GM18520 (cell line): ENCODE data around the gene GTPBP4.

Source experiments
- ATAC-seq: cut with Tn5 transposase; IDR thresholded peaks from one replicate; pipeline ENCODE4 v1.9.1; 2021; ENCODE audit not compliant: unreplicated experiment

The GTPBP4 gene

DNA sequence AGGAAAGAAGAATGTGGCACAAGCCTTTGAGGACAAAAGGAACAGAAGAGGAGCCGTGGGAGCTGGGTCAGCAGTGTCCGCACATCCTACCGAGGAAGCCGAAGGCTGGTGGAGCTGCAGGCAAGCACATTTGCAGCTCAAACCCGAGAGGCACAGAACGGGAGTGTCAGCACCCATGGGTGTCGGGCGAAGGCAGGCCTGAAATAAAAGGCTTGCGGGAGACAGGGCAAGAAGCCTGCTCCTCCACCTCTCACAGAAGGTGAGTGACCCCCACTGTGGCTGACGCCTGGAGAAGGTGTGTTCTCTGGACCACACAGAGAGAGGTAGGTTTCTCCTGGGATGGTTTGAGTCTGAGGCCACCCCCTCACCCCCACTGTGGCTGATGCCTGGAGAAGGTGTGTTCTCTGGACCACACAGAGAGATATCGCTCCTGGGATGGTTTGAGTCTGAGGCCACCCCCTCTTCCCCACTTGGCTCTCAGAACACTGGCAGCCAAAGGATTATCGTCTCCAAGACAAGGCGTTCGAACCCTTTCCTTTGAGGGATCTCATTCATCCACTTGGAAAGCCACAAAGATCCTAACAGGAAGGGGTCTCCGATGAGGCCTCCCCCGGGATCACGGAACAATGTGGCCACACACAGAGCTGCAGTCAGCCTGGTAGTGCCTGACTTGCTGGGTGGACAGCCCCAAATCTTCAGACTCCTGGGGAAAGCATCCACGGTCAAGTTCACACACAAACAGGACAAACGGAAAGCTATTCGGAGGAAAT, 21.6 kb upstream of the GTPBP4 start:
- no peak for ATAC-seq

DNA sequence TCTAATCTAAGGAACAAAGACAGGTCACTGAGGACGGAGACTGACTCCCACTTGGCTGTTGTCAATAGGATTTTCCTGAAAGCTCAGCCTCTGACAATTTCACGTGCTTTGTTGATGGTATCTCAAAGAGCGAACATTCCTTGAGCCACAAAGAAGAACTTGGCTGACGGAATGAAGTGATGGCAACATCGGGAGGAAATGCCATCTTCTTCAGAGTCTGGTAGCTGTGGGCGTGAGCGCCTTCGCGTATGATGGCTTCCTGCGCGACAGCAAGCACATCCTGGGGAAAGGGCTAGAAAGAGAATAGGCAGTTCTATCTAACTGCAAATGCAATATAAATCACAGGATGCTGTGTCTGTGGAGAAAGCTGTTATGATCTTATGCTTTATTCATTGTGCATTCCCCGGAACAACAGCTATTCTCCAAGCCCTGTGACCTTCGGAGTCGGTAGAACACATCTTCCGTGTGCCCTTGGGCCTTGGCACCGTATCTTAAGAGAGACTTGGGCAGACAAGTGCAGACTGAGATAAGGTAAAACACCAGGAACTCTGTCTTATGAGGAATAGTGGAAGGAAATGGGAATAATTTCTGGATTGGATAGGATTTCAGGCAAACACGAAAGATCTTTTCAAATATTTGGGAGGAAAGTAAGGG, 19.6 kb upstream of the GTPBP4 start:
- no peak for ATAC-seq

DNA sequence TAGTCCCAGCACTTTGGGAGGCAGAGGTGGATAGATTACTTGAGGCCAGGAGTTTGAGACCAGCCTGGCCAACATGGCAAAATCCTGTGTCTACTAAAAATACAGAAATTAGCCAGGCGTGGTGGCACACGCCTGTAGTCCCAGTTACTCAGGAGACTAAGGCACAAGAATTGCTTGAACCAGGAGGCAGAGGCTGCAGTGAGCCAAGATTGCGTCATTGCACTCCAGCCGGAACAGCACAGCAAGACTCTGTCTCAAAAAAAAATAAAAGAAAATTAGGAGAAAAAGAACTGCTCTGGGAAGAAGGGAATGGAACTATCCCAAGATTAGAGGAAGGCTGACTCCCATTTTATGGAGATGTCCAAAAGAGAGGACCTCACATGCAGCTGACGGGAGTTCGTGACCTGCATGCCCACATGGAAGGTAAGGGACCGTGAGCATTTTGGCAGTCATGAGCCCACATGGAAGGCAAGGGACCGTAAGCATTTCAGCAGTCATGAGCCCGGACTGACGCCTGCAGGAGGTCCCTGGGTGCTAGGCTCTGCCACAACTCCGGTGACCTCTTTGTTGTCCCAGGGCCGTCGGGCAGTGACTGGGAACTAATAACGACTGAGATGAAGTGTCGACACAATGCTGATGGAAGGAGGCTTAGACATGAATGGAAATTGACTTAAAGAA, 18.6 kb upstream of the GTPBP4 start:
- no peak for ATAC-seq

DNA sequence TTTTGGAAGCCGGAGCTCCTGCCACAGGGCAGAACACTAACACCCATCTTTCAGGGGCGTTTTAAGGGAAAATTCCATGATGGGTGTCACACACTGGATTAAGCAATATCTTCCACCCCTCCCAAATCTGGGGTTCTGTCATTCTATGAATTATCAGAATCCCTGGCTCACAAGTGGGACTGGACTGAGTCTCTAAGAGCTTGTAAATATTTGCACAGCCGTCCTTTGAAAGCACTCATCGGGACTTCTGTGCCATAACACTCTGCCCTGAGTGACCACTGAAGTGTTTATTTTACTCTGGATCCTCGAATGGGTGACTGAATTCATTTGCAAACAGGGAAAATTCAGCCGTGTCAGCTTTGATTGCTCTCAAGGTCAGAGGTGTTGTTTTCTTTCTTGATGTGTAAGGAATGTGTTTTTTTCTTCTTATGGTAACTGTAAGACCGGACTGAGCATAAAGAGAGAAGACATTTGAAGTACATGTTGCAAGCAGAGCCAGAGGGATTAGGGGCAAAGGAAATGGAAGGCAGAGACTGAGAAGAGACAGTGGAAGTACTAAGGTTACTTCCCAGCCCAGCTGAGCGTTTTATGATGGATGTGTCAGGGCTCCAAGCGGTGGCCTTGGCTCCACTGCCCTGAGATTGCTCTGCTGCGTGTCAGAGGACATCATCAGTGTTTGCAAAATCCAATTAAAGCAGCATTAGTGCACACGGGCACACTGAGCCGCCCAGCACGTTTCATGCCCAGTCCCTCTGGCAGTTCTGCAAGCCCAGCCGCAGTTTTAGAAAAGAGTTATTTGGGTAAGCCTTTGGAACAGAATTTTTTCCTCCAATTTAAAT, 17.7 kb upstream of the GTPBP4 start:
- no peak for ATAC-seq

DNA sequence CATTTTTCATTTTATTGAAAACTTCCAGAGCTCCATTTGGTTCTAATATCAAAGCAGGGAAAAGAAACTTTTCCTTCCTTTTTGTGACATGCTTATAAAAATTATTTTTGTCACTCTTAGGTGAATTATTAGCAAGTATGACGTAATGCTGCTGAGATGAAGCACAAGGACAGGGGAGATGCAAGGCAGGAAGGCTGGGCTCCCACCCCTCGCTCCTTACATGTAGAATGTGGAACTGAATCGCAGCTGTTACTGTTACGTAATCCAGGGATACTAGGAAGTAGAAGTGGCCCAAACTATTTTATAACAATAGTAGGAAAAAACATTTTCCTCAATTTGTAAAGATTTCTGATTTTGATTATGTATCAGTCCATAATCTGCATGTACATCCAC, 17.1 kb upstream of the GTPBP4 start:
- ATAC-seq: no peak

DNA sequence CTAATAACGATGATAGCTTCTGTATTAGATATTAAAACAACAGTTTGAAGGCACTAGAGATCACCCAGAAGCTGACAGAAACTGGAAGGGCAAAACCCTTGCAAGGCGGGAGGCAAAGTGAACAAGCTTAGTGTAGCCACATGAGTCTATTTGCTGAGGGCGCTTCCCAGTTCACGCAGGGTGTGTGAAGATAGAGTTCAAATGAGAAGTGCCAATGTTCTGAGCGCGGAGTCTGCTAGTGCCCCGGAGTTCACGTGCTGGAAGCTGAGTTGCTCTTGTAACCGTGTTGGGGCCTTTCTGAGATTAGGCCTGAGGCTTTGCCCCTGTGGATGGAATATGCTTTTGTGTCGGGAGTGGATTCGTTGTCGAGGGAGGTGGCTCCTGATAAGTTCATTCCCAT, 16.6 kb upstream of the GTPBP4 start:
- ATAC-seq: no peak

DNA sequence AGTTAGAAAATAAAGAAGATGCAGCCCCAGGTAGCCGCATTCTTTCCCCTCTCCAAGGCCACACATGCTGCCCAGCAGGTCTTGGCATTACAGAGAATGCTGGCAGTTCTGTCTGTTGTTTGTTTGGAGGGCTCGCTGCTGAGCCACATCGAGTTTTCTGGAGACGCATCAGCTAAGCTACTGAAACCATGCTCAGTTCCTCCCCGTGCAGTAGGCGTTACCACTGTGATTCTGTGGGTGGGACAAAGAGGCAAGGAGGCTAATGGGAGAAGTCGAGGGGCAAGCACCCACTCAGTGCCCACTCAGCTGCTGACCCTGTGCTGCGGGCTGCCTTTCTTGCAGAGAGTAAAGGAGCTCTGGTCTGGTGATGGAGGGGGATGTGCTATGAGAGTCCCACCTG, 15.5 kb upstream of the GTPBP4 start:
- no peak for ATAC-seq

DNA sequence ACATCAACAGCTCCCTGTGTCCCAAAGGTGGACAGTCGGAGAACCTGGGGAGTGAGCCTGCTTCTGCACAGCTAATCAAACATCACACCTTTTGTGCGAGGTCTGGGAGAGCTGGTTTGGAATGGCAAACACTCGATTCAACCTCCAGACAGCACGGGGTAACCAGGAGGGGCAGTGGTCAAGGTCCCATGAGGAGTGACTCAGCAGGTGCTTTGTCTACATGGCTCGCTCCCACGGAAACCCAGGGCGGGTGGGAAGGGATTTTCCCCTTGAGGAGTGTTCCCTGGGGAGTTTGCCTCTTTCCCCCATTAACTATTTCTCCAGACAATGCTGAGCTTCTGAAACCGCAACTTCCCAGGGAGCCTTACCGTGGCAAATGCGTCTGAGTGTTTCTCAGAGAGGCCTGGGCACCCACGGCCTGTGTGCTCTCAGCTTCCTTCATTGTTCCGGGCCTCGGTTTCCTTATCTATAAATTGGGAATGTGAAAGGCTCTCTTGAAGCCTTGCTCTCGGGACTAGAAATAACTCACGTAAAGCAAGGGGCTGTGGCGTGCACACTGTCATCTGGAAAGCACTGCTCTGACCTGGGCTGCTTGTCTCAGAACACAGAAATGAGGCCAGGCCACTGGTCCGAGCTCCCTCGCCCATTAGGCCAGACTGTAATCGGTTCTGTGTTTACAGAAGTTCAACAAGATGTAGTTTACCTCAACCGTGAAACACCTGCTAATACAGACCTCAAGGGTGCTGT, 14.0 kb upstream of the GTPBP4 start:
- no peak for ATAC-seq

DNA sequence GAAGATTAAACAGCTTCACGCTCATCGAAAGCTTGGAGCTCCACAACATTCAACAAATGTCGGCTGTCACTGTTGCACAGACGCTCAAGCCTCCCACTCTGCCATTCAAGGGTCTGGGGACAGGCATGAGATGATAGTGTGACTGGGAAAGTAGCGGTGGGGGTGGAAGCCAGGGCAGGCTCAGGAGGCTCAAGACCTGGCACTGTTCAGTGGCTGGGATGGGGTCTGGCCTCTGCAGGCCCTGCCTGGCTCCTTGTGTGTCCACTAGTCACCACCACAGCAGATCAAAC, 13.5 kb upstream of the GTPBP4 start:
- ATAC-seq: no peak

DNA sequence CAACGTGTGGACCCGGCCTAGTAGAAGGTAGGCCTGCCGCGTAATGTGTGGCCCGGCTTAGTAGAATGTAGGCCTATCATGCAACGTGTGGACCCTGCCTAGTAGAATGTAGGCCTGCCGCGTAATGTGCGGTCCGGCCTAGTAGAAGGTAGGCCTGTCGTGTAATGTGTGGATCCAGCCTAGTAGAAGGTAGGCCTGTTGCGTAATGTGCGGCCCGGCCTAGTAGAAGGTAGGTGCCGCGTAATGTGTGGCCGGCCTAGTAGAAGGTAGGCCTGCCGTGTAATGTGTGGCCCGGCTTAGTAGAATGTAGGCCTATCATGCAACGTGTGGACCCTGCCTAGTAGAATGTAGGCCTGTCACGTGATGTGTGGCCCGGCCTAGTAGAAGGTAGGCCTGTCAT, 11.9 kb upstream of the GTPBP4 start:
- ATAC-seq: no peak

DNA sequence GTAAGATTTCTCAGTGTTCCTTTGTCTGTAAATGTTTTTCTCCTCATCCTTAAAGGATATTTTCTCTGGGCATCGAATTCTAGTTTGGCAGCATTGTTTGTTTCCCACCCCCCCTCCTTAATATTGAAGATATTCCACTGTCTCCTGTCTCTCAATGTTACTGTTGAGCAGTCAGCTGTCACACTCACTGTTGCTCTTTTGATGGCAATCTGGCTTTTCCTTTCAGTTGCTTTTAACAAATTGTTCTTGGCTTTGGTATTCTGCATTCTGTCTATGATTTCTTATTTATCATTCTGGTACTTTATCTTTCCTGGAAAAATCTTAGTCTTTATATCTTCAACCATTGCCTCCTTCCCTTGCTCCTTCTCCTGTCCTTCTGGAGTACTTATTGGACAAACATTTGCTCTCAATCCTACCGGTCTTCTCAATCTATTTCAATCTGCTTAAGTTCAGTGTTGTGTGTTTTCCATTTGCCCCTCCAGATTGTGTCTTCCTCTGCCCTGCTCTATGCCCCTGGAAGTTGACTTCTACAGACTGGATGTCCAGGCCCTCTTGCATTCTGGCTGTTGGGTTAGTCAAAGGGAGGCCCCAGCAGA, 9.3 kb upstream of the GTPBP4 start:
- no peak for ATAC-seq

DNA sequence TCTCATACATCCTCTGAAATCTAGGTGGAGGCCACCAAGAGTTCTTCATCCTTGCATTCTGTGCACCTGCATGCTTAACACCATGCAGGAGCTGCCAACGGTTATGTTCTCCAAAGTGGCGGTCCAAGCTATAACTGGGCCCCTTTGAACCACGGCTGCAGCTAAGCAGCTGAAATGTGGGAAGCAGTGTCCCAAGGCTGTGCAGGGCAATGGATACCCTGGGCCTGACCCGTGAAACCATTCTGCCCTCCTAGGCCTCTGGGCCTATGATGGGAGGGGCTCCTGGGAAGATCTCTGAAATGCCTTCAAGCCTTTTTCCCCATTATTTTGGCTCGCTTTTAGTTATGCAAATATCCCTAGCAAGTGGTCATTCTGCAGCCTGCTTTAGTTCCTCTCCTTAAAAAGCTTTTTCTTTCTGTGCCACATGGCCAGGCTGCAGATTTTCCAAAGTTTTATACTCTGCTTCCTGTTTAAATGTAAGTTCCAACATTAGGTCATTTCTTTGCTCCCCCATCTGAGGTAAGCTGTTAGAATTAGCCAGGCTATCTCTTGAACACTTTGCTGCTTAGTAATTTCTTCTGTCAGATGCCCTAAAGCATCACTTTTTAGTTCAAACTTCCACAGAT, 7.7 kb upstream of the GTPBP4 start:
- no peak for ATAC-seq

DNA sequence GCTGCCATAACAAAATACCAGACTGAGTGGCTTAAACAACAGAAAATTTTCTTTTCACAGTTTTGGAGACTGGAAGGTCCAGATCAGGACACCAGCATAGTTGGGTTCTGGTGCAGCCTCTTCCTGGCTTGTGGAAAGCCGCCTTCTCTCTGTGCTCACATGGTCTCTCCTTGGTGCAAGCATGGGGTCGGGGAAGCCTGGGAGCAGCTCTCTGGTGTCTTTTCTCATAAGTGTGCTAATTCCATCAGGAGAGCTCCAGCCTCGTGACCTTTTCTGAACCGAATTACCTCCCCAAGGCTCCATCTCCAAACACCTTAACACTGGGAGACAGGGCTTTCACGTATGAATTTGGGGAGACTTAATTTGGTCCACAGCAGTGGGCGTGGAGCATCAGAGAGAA, 4.8 kb upstream of the GTPBP4 start:
- ATAC-seq: no peak

DNA sequence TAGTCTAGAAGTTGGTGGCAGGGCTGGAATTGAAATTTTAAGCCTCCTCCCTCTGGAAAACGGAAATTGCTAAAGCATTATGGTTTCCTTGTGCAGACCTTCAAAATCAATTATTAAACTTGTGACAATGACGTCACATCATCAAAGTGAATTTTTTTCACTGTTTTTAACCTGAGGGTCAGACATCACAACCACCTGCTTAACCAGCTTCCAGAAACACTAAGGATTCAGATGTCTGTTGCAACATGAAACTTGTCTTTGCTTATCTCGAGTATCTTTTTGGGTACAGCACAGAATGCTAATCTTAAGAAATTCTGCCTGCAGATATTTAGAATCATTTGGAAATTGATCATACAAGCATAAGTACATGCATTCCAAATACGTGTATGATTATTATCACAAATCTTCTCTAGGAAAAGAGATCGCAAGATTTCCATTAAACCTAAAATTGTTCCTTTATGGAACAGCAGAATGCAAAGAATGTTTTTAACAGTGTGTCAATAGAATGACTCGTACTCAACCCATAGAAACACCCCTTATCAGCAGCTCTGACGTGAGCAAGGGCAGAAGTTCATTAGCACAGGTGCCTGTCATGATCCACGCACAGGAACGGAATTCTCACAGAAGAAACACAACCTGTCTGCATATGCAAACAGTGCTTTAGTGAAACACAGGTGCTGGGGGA, 4.1 kb upstream of the GTPBP4 start:
- no peak for ATAC-seq

DNA sequence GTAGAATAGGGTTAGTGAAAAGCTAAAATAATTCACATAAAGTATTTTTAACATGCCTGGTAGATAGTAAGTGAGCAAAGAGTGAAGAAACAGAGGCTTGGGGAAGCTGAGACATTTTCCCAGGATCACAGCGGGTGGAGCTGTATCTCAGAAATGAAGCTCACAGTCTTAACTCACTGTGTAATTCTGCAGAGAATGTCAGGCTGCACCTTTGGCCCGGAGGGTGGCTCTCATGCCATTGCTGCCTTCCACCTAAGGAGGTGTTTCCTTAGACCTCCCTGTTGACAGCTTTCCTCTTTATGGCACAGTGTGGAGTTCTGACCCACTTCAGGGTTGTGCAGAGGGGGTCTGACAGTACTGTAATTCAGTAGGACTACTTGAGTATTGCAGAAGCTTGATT, 2.9 kb upstream of the GTPBP4 start:
- ATAC-seq: no peak

DNA sequence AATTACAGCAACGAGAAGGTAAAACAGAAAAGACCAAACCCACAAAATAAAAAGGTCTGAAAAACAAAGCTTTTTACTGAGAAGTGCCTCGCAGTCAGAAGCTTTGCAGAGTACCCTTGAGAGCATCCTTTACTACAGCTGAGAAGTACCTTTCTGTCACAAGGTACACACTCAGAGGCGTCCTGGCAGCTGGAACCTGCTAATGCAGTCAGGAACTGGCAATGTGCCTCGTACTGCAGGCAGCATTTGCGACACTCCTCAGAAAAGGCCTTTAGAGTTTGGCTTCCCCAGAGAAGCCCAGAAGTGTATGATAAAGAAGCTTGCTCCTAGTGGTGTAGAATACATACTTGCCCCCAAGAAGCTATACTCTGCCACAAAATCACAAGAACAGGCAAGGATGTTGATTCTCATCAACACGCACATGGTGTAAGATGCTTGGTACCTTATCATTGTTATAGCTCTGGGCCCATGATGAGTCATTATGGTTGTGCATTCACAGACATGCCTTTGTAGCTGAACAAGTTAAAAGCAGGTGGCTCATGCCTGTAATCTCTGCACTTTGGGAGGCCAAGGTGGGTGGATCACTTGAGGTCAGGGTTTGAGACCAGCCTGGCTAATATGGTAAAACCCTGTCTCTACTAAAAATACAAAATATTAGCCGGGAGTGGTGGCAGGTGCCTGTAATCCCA, 2.0 kb upstream of the GTPBP4 start:
- ATAC-seq: no peak

DNA sequence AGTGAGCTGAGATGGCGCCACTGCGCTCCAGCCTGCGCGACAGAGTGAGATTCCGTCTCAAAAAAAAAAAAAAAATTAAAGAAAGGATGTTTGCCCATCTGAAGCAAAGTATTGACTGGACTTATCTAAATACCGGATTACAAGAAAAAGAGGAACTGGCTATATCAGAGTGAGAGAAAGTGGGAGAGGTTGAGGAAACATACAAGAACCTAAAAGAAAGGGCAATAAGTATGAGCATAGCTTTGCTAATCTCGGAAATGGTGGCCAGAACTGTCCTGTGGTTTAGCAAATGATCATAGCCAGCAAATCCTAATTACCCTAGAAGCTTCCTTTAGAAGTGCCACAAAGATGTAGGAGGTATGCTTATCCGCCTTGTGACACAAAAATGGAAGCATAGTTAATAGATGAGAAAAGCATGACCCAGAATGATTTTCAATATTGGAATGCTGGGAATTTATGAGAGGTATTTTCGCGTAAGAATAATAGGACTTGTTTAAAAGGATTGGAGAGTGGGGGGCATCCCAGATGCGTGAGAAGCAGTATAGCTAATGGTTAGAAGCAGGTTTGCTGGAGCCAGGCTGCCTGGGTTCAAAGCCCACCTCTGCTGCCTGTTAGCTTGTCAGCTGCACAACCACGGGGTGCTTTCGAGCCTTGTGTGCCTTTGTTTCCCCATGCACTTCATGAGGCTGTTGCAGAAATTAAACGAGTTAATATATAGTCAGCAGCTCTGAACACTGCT, 1.2 kb upstream of the GTPBP4 start:
- no peak for ATAC-seq

DNA sequence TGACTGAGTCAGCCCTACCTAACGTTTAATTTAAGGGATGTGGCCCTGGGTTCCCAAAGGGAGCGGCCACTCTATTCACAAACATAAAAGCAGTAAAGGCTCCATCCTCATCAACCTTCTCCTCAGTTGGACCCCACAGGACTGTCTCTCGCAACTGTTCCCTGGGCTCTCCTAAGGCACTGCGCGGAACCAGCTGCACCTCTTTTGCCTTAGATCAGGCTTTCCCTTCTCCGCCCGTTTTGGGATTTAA, 689 bp upstream of the GTPBP4 start:
- no peak for ATAC-seq
